NCI-H1092 treated with DMSO at 0.1 percent for 48 hours (cell line): ENCODE measurements around the gene HNRNPF.

Experiments used
- DNase-seq: peaks from one replicate; lab custom pipeline; 2025; lab: John Stamatoyannopoulos, UW

HNRNPF gene

GRCh38 chr10:43421201-43421507, 12.2 kb upstream of the HNRNPF start:
- DNase-seq: no peak

DNA sequence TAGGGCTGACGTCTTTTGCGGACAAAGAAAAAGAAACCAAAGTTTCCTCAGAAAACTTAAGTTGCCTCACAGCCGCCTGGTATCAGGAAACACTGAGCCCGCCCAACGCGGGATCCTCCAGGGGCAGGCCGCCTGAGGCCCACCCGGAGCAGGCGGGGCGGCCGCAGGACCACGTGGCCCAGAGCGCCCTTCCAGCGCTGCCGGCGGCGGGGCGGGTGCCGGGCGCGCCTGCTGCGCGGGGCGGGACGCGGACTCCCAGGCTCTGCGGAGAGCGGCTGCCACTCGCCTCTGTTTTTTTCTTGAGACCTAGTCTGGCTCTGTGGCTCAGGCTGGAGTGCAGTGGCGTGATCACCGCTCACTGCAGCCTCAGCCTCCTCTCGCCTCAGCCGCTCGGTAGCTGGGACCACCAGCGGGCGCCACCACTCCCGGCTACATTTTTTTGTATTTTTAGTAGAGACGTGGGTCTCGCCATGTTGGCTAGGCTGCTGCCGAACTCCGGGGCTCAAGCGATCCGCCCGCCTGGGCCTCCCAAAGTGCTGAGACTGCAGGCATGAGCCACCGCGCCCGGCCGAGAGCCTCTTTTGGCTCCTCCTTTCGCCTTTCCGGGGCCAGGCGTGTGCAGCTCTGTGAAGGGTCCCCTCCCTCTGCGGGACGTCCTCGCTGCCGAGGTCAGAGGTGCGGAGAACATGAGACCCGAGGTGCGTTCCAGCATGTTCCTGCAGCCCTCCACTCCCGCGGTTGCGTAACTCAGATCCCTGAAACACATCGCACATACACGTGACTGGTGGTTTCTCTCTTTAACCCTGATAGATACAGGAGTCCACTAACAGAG, 11.6 kb upstream of the HNRNPF start:
- DNase-seq: peak; percentile 53

- DNase-seq: no peak
Measured at GRCh38 chr10:43419997-43420368, 11.0 kb upstream of the HNRNPF start.

GRCh38 chr10:43417950-43418768, 9.2 kb upstream of the HNRNPF start:
- DNase-seq: no peak

- DNase-seq: no peak
Measured at GRCh38 chr10:43415544-43415943, 6.6 kb upstream of the HNRNPF start.

- DNase-seq: no peak
Measured at GRCh38 chr10:43411536-43411935, 2.5 kb upstream of the HNRNPF start.

DNA sequence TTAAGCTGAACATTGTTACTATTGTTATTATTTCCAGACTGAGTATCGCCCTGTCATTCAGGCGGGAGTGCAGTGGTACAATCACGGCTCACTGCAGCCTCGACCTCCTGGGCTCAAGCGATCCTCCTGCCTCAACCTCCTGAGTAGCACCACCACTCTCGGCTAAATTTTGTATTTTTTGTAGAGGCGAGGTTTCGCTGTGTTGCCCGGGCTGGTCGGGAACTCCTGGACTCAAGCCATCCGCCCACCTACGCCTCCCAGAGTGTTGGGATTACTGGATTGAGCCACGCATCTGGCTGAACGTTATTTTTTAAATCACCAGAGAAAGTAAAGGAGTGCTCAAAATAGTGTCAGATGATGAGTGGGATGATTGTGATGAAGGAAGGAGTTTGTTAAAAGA, 1.4 kb upstream of the HNRNPF start:
- no peak for DNase-seq

GRCh38 chr10:43409385-43410109, 561 bp upstream of the HNRNPF start:
- peak; percentile 31 for DNase-seq

GRCh38 chr10:43408331-43408709, 666 bp downstream of the HNRNPF start:
- DNase-seq: no peak

- DNase-seq: peak; percentile 64
Measured at GRCh38 chr10:43407576-43408330, 1.2 kb downstream of the HNRNPF start.

- DNase-seq: peak; percentile 6
Measured at GRCh38 chr10:43407148-43407575, 1.8 kb downstream of the HNRNPF start.

GRCh38 chr10:43404704-43405084, 4.3 kb downstream of the HNRNPF start:
- no peak for DNase-seq

DNA sequence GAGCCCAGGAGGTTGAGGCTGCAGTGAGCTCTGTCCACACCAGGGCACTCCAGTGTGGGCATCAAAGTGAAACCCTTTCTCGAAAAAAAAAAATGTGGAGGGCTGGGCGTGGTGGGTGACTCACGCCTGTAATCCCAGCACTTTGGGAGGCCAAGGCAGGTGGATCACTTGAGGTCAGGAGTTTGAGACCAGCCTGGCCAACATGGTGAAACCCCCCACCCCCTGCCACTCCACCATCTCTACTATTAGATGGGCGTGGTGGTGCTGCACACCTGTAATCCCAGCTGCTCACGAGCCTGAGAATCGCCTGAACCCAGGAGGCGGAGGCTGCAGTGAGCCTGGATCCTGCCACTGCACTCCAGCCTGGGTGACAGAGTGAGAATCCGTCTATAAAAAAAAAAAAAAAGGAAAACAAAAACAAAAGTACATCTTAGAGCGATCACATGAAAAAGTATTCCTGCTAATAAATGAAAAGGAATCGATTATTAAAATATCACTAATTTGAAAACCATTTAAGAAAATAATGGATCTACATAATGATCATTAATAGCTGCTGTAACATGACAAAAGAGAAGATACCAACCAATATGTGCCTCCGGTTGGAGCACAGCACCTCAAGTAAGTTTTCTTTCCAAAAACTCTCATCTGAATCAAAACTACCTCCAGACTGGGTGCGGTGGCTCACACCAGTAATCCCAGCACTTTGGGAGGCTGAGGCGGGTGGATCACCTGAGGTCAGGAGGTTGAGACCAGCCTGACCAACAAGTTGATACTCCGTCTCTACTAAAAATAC, 4.9 kb downstream of the HNRNPF start:
- DNase-seq: no peak

- no peak for DNase-seq
Measured at GRCh38 chr10:43402880-43403452, 6.0 kb downstream of the HNRNPF start.

- DNase-seq: no peak
Measured at GRCh38 chr10:43402176-43402575, 6.8 kb downstream of the HNRNPF start.

DNA sequence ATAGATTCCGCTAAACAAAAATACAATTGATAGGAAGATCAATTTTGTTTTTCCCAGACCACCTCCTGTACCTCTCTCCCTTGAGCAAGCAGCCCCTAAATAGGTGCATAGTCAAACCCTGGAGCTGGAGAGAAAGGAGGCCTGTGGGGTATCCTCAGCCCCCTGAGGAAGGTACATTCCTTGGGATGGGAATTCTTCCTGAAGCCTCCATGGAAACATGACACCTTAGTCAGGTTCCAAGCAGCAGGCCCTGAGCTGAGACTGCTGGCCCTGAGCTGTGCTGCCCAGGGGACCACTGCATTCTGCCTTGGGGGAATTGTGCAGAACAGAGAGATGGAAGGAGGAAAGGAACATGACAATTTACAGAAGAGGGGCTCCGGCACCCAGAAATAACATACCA, 7.4 kb downstream of the HNRNPF start:
- no peak for DNase-seq

DNA sequence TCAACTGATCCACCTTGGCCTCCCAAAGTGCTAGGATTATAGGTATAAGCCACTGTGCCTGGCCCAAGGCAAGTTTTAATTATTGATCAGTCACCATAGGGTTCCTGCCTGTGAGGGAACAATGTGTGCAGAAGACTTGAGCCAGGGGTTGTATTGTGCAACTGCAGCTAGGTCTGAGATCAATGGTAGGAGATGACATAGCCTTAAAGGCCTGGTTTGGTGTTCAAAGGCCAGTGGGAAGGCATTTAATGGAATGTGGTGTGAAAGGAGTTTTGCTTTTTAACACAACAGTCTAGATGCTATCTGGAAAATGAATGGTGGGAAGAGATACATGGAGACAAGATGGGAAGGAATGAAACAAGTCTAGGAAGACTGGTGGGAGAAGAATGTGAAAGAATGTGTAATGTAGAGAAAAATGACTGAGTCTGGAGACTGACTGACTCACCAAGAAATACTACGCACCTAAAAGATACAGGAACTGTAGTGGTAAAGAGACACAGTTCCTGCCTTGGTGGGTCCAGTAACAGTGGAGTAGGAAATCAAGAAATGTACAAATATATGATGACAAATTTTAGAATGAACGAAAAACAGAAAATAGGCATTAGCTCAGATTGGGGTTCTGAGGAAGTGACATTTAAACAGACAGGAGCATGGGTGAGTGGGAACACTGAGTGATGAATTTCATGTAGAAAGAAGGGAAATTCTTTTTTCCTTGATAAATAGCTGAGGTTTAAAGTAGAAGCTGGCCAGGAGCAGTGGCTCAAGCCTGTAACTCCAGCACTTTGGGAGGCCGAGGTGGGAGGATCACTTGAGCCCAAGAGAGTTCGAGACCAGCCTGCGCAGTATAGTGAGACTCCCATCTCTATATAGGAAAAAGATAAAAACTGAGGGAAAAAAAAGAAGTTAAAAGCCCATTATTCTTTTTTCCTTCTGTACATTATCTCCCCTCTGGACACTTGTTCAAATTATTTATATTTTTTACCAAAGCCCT, 9.4 kb downstream of the HNRNPF start:
- no peak for DNase-seq

GRCh38 chr10:43398939-43399319, 10.1 kb downstream of the HNRNPF start:
- DNase-seq: no peak

GRCh38 chr10:43396928-43397624, 11.9 kb downstream of the HNRNPF start:
- peak; percentile 69 for DNase-seq
